ENCODE data around the gene ALKBH4.
A peak's percentile ranks its signal among the peaks of the same experiment; 100 is the strongest.
"Not testable (repeated sequence)": the region's sequence is repeated elsewhere in the genome, so short reads cannot be mapped to it uniquely, and the experiment has no call there.

The ALKBH4 gene

DNA sequence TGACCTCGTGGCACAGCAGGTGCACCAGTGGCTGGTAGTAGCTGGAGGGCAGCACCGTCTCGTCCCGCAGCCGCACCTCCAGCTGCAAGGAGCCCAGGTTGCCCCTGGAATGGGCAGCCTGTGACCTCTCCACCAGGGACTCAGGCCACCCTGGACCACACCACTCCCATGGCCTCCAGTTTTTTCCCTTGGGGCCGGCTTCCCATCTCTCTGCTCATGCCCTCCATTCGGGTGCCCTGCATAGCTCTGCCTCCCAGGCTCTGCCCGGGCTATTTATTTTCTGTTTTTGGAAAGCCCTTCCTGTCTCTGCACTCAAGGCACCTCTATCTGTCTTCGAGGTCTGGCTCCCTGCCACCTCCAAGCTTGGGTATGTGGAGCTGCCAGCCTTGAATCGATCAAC is 32.2 kb upstream of the ALKBH4 start:
- 88 to 90% methylated on average over 2 of the region's 10 CpGs for WGBS, 2 experiments
- not testable (repeated sequence) for H3K27ac ChIP-seq (ENCODE audit: insufficient read depth, low read depth, low read length, poor library complexity, severe bottlenecking); H3K27me3 ChIP-seq (ENCODE audit: control insufficient read depth, insufficient read depth, low read length, poor library complexity, severe bottlenecking); H3K36me3 ChIP-seq (ENCODE audit: control insufficient read depth, insufficient read depth, low read length); H3K4me1 ChIP-seq (ENCODE audit: control insufficient read depth, insufficient read depth, low read length); H3K9me3 ChIP-seq (ENCODE audit: control insufficient read depth, low read length); H3K4me3 ChIP-seq (ENCODE audit: insufficient read depth, low read depth, low read length)

DNA sequence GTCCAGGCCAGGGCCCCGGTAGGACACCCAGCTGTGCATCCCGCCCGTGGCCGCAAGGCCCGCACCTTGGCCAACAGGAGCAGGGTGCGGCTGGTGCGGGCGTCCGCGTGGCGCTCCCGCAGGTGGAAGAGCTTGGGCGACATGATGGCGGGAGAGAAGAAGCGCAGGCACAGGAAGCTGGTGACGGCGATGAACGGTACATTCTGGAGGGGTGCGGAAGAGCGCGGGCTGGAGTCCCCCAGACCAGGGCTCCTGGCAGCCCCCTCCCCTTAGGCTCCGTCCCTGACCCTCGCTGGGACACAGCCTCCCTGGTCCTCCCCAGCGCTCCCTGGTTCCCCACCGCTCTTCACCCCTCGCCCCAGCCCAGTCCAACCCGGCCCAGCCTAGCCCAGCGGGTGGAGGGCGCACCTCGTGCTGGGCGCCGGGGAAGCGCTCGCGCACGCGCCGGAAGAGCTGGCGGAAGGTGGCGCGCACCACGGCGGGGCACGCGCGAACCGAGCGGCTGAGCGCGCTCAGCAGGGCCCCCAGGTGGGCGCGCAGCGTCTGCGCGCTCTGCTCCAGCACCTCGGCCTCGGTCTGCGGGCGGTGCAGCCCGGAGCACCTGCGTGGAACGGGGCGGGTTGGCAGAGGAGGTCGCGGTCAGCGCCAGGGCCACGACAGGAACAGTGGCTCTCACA is 29.9 kb upstream of the ALKBH4 start:
- H3K4me3 ChIP-seq (ENCODE audit: insufficient read depth, low read depth, low read length); H3K9me3 ChIP-seq (ENCODE audit: control insufficient read depth, low read length); H3K36me3 ChIP-seq (ENCODE audit: control insufficient read depth, insufficient read depth, low read length); H3K27ac ChIP-seq (ENCODE audit: insufficient read depth, low read depth, low read length, poor library complexity, severe bottlenecking); H3K27me3 ChIP-seq (ENCODE audit: control insufficient read depth, insufficient read depth, low read length, poor library complexity, severe bottlenecking); H3K4me1 ChIP-seq (ENCODE audit: control insufficient read depth, insufficient read depth, low read length): not testable (repeated sequence)
- no CpG with 5 or more reads among the region's 67 CpGs for WGBS, 2 experiments

DNA sequence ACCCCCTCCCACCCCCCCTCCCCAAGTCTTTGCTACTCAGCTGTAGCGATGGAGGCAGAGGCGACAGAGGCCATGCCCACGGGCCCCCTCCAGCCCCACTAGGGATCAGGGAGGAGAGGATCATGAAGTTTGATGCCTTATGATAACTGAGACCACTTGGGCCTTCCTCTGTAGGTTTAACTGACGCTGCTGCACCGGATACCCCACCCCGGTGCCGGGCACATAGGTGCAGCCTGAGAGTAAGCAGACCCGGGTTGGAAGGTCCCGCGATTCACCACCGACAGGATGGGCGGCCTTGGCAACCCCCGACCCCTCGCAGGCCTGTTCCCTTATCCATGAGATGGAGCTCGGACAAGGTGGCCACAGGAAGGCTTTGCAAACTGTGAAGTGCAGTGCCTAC is 29.4 kb upstream of the ALKBH4 start:
- H3K9me3 ChIP-seq (ENCODE audit: control insufficient read depth, low read length); H3K36me3 ChIP-seq (ENCODE audit: control insufficient read depth, insufficient read depth, low read length); H3K27me3 ChIP-seq (ENCODE audit: control insufficient read depth, insufficient read depth, low read length, poor library complexity, severe bottlenecking); H3K4me3 ChIP-seq (ENCODE audit: insufficient read depth, low read depth, low read length); H3K27ac ChIP-seq (ENCODE audit: insufficient read depth, low read depth, low read length, poor library complexity, severe bottlenecking); H3K4me1 ChIP-seq (ENCODE audit: control insufficient read depth, insufficient read depth, low read length): not testable (repeated sequence)
- WGBS, 2 experiments: 43 to 58% methylated on average over 2 to 4 of the region's 15 CpGs

DNA sequence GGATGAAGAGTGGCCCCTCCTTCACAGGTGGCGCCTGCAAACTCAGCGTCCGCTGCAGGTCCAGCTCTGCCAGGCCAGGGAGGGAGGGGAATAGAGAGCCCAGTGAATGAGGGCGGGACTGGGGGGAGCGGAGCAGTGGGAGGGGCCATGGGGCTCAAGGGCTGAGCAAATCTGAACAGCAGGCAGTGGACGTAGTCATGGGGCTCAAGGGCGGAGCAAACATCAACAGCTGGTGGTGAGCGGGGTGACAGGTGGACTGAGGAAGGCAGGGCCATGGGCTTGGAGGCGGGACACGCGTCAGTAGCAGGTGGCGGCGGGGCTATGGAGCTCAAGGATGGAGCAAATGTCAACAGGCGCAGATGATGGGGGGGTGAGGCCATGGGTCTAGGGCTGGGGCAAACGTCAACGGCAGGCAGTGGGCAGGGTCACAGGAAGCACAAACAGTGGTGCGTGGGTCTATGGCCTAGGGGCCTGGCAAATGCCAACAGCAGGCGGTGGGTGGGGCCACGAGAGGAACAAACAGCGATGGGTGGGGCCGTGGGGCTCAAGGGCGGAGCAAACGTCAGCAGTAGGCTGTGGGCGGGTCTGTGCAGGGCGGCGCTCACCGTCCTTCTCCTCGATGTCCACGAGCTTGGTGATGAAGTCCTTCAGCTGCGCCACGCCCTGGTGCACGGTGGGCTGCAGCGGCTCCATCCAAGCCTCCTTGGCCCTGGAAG is 28.7 kb upstream of the ALKBH4 start:
- not testable (repeated sequence) for H3K27me3 ChIP-seq (ENCODE audit: control insufficient read depth, insufficient read depth, low read length, poor library complexity, severe bottlenecking); H3K4me1 ChIP-seq (ENCODE audit: control insufficient read depth, insufficient read depth, low read length); H3K36me3 ChIP-seq (ENCODE audit: control insufficient read depth, insufficient read depth, low read length); H3K27ac ChIP-seq (ENCODE audit: insufficient read depth, low read depth, low read length, poor library complexity, severe bottlenecking); H3K4me3 ChIP-seq (ENCODE audit: insufficient read depth, low read depth, low read length); H3K9me3 ChIP-seq (ENCODE audit: control insufficient read depth, low read length)
- WGBS, 2 experiments: no CpG with 5 or more reads among the region's 33 CpGs

DNA sequence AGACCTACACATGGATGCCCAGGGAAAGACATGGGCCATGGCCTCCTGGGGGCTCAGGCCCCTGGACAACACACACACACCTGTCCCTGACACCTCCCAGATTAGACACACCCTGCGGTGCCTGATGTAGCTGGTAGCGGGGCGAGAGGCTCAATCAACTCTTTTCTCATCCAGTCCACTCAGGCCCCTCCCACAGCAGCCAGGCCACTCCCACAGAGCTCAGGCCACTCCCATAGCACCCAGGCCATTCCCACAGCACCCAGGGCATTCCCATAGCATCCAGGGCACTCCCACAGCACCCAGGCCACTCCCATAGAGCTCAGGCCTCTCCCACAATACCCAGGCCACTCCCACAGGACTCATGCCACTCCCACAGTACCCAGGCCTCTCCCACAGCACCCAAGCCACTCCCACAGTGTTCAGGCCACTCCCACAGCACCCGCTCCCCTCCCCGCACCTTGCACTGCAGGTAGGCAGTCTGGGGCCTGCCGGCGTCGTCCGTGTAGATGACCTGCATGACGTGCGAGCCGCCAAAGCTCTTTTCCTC is 25.9 kb upstream of the ALKBH4 start:
- not testable (repeated sequence) for H3K36me3 ChIP-seq (ENCODE audit: control insufficient read depth, insufficient read depth, low read length); H3K4me3 ChIP-seq (ENCODE audit: insufficient read depth, low read depth, low read length); H3K9me3 ChIP-seq (ENCODE audit: control insufficient read depth, low read length); H3K4me1 ChIP-seq (ENCODE audit: control insufficient read depth, insufficient read depth, low read length); H3K27ac ChIP-seq (ENCODE audit: insufficient read depth, low read depth, low read length, poor library complexity, severe bottlenecking); H3K27me3 ChIP-seq (ENCODE audit: control insufficient read depth, insufficient read depth, low read length, poor library complexity, severe bottlenecking)
- 68 to 87% methylated on average over 3 of the region's 12 CpGs for WGBS, 2 experiments

DNA sequence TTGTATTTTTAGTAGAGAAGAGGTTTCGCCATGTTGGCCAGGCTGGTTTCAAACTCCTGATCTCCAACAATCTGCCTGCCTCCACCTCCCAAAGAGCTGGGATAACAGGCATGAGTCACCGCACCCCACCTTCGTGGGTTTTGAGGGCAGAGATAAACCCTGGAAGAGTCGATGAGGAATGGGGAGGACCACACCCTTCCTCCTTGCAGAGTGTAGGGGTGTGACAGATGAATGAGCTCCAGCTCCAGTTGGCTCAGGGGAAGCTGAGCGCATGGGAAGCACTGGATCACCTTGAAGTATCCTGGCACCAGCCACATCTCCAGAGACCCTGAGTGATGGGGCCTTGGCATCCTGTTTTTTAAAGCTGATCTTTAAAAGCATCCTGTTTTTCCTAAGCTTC is 19.7 kb upstream of the ALKBH4 start:
- not testable (repeated sequence) for H3K27me3 ChIP-seq (ENCODE audit: control insufficient read depth, insufficient read depth, low read length, poor library complexity, severe bottlenecking); H3K4me3 ChIP-seq (ENCODE audit: insufficient read depth, low read depth, low read length); H3K4me1 ChIP-seq (ENCODE audit: control insufficient read depth, insufficient read depth, low read length); H3K9me3 ChIP-seq (ENCODE audit: control insufficient read depth, low read length); H3K36me3 ChIP-seq (ENCODE audit: control insufficient read depth, insufficient read depth, low read length); H3K27ac ChIP-seq (ENCODE audit: insufficient read depth, low read depth, low read length, poor library complexity, severe bottlenecking)
- WGBS, 2 experiments: no CpG with 5 or more reads among the region's 5 CpGs

DNA sequence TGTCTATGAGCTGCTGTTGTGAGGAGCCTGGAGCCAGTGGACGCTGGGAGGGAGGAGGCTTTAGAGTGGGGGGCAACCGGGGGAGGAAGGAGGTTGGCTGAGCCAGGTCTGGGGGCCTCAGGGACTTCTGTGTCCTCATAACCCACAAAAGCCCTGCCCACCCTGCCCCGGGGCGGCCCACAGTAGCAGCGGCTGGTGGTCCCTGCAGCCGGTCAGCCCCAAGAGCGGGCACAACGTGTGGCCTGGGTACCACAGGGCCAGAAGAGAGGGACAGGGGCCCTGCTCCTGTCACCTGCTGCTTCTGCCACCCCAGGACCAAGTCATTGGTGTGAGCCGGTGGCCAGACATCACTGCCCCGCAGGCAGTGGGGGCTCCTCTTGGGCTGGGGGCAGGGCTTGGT is 17.3 kb upstream of the ALKBH4 start:
- WGBS, 2 experiments: no CpG with 5 or more reads among the region's 10 CpGs
- not testable (repeated sequence) for H3K36me3 ChIP-seq (ENCODE audit: control insufficient read depth, insufficient read depth, low read length); H3K9me3 ChIP-seq (ENCODE audit: control insufficient read depth, low read length); H3K27me3 ChIP-seq (ENCODE audit: control insufficient read depth, insufficient read depth, low read length, poor library complexity, severe bottlenecking); H3K27ac ChIP-seq (ENCODE audit: insufficient read depth, low read depth, low read length, poor library complexity, severe bottlenecking); H3K4me3 ChIP-seq (ENCODE audit: insufficient read depth, low read depth, low read length); H3K4me1 ChIP-seq (ENCODE audit: control insufficient read depth, insufficient read depth, low read length)

DNA sequence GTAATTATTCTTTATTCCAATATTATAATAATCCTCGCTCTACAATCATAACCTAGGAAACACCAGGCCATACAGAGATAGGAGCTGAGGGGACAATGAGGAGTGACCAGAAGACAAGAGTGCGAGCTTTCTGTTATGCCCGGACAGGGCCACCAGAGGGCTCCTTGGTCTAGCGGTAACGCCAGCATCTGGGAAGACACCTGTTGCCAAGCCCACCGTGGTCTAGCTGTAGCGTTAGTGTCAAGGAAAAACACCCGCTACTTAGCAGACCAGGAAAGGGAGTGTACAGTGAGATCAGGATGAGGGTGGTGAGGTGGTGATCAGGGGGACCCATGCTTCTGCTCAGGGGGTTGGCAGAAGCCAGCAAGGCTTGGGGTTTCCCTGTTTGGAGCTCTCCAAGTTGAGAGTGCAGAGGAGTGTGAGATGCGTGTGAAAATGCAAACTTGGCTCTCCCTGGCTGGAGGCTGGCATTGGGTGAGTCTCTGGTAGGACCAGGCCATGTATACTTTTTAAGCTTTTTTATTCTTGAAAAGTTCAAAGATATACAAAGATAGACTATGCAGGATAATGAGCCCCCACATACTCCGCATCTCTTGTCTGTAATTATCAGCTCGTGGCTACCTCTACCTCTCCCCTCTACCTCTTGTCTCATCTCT is 15.4 kb upstream of the ALKBH4 start:
- not testable (repeated sequence) for H3K4me1 ChIP-seq (ENCODE audit: control insufficient read depth, insufficient read depth, low read length); H3K27me3 ChIP-seq (ENCODE audit: control insufficient read depth, insufficient read depth, low read length, poor library complexity, severe bottlenecking); H3K36me3 ChIP-seq (ENCODE audit: control insufficient read depth, insufficient read depth, low read length); H3K27ac ChIP-seq (ENCODE audit: insufficient read depth, low read depth, low read length, poor library complexity, severe bottlenecking); H3K4me3 ChIP-seq (ENCODE audit: insufficient read depth, low read depth, low read length); H3K9me3 ChIP-seq (ENCODE audit: control insufficient read depth, low read length)
- WGBS, 2 experiments: 0 to 3% methylated on average over 5 to 7 of the region's 11 CpGs

DNA sequence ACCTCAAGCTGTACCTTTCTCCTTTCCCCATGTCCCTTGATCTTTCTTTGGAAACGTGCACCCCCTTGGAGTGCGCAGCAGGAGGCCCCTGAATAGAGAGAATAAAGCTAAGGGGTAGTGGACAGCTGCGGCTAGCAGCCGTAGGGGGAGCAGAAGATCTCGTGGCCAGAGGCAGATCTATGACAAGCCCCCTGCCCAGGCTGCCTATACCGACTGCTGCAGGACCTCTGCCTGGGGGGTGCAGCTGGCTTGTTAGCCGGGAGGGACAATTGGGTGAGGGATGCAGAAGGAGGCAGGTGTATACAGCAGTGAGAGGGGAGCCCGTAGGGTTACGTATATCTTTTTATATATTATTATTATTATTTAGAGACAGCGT is 14.5 kb upstream of the ALKBH4 start:
- WGBS, 2 experiments: no CpG with 5 or more reads among the region's 10 CpGs
- H3K9me3 ChIP-seq (ENCODE audit: control insufficient read depth, low read length); H3K36me3 ChIP-seq (ENCODE audit: control insufficient read depth, insufficient read depth, low read length); H3K4me1 ChIP-seq (ENCODE audit: control insufficient read depth, insufficient read depth, low read length); H3K27ac ChIP-seq (ENCODE audit: insufficient read depth, low read depth, low read length, poor library complexity, severe bottlenecking); H3K27me3 ChIP-seq (ENCODE audit: control insufficient read depth, insufficient read depth, low read length, poor library complexity, severe bottlenecking); H3K4me3 ChIP-seq (ENCODE audit: insufficient read depth, low read depth, low read length): not testable (repeated sequence)

DNA sequence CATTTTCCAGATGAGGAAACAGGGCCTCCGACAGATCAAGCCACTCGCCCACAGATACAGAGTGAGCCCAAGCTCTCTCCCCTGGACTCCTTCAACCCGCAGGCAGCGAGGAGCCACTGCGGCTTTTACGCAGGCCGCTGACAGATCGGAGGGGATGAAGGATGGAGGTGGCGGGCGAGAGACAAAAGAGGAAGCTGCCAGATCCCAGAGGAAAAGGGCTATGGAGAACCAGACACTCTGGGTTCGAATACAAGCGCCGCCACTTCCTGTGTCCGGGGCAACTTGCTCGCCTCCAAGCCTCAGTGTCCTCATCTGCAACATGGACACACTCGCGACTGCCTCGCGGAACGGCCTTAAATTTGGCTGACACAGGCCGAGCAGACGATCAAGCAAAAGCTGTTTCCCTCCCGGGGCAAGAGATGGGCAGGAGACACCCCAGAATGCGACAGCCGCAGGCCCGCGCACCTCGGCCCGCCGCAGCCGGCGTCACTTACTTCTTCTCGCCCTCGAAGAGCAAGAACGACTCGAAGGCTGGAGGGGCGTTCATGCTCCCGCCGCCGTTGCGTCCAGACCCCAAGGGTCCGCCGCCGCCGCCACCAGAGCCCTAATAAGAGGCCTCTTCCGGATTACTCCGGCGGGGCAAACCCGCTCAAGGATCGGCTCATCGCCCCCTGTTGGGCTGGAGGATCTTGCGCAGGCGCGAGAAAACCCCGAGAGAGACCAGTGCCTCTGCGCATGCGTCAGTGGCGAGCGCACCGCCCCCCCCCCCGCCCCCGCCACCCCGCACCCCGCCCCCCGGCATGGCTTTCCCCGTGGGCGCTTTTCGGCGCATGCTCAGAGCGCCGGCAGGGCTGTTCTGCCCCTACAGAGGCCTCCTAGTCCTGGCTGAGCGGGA is 13.9 kb upstream of the ALKBH4 start, which contains the start of gene POLR2J:
Gene POLR2J (minus strand): TSS at position 609 of the 895 bp plus-strand sequence. CDS start 62 bp downstream, at position 547.
- H3K9me3 ChIP-seq (ENCODE audit: control insufficient read depth, low read length); H3K4me1 ChIP-seq (ENCODE audit: control insufficient read depth, insufficient read depth, low read length); H3K27ac ChIP-seq (ENCODE audit: insufficient read depth, low read depth, low read length, poor library complexity, severe bottlenecking); H3K36me3 ChIP-seq (ENCODE audit: control insufficient read depth, insufficient read depth, low read length); H3K27me3 ChIP-seq (ENCODE audit: control insufficient read depth, insufficient read depth, low read length, poor library complexity, severe bottlenecking): not testable (repeated sequence)
- 0% methylated on average over 36 to 42 of the region's 72 CpGs for WGBS, 2 experiments
- H3K4me3 ChIP-seq (ENCODE audit: insufficient read depth, low read depth, low read length): peak within 1 kb of the TSS; percentile 23
